Measurements from ENCODE around the gene FOXP1. TPM values are rescaled to one million over a fixed set of nuclear protein-coding genes. Genes with fewer than 3 reads are reported as not detected.

FOXP1 gene
- polyA plus RNA-seq, 1 donor from 2014 or later = 5.6 TPM

- no peaks in the 10 kb centered on the region for H3F3A ChIP-seq (ENCODE audit: insufficient read depth, low read length, poor library complexity, severe bottlenecking)
Observed at GRCh38 chr3:71521021-71521352, 62.5 kb downstream of the FOXP1 start.

GRCh38 chr3:71520161-71521020 is 63.1 kb downstream of the FOXP1 start:
- Histone ChIP-seq H3F3A (ENCODE audit: insufficient read depth, low read length, poor library complexity, severe bottlenecking) (no peaks in the 10 kb centered on the region), H3K36me3 (ENCODE audit: insufficient read depth, low read length) (no peaks in the 10 kb centered on the region), H3K27ac (ENCODE audit: low read length) (no peak overlapping the region), H4K20me1 (ENCODE audit: insufficient read depth) (no peaks in the 10 kb centered on the region), H3K9me2 (ENCODE audit: insufficient read depth, low read length) (no peaks in the 10 kb centered on the region), H3K4me2 (ENCODE audit: low read length) (no peak overlapping the region), H3K79me2 (replicated peaks; ENCODE audit: insufficient read depth, low read length) (no peaks in the 10 kb centered on the region), H3K9me3 (ENCODE audit: low read length) (no peaks in the 10 kb centered on the region), H3K4me3 (ENCODE audit: low read length) (no peak overlapping the region), H3K27me3 (ENCODE audit: insufficient read depth, low read depth, low read length) (no peaks in the 10 kb centered on the region), H3K9ac (ENCODE audit: low read length) (no peak overlapping the region), H2AFZ (ENCODE audit: low read depth, low read length) (no peak overlapping the region)
- TF ChIP-seq MXI1 (conservative IDR thresholded peaks at IDR 0.05; ENCODE audit: poor library complexity, severe bottlenecking) (no peak), SMC3 (conservative IDR thresholded peaks at IDR 0.05; ENCODE audit: poor library complexity) (no peak), RAD21 (conservative IDR thresholded peaks at IDR 0.05) (no peak), REST (IDR thresholded peaks at IDR 0.05; ENCODE audit: borderline replicate concordance) (no peak), TAF1 (IDR thresholded peaks at IDR 0.05; ENCODE audit: low read depth) (no peak), EP300 (conservative IDR thresholded peaks at IDR 0.05; ENCODE audit: poor library complexity, severe bottlenecking) (no peak), POLR2AphosphoS5 (IDR thresholded peaks at IDR 0.05) (no peak)

More at GRCh38 chr3:71521021-71521352, 62.5 kb downstream of the FOXP1 start:
- H3K4me3 ChIP-seq (ENCODE audit: low read length) = no peak overlapping the region
- H3K27ac ChIP-seq (ENCODE audit: low read length) = no peak overlapping the region
- H3K36me3 ChIP-seq (ENCODE audit: insufficient read depth, low read length) = no peaks in the 10 kb centered on the region
- no peaks in the 10 kb centered on the region for H3K79me2 ChIP-seq (replicated peaks; ENCODE audit: insufficient read depth, low read length)
- no peak overlapping the region for H3K4me2 ChIP-seq (ENCODE audit: low read length)
- no peak overlapping the region for H2AFZ ChIP-seq (ENCODE audit: low read depth, low read length)
- no peaks in the 10 kb centered on the region for H3K9me2 ChIP-seq (ENCODE audit: insufficient read depth, low read length)
- no peak overlapping the region for H3K9ac ChIP-seq (ENCODE audit: low read length)
- H3K27me3 ChIP-seq (ENCODE audit: insufficient read depth, low read depth, low read length) = no peaks in the 10 kb centered on the region
- no peaks in the 10 kb centered on the region for H3K9me3 ChIP-seq (ENCODE audit: low read length)
- no peak for TF ChIP-seq SMC3 (conservative IDR thresholded peaks at IDR 0.05; ENCODE audit: poor library complexity)
- no peak for TF ChIP-seq CTCF (IDR thresholded peaks at IDR 0.05; ENCODE audit: poor library complexity, severe bottlenecking)
- no peak for TF ChIP-seq TAF1 (IDR thresholded peaks at IDR 0.05; ENCODE audit: low read depth)
- no peak for TF ChIP-seq RAD21 (conservative IDR thresholded peaks at IDR 0.05)
- TF ChIP-seq EZH2 (IDR thresholded peaks at IDR 0.05; ENCODE audit: borderline replicate concordance, insufficient read depth, low read length, poor library complexity, severe bottlenecking) = no peak
- TF ChIP-seq REST (IDR thresholded peaks at IDR 0.05; ENCODE audit: borderline replicate concordance) = no peak
- TF ChIP-seq POLR2AphosphoS5 (IDR thresholded peaks at IDR 0.05) = no peak
- TF ChIP-seq EP300 (conservative IDR thresholded peaks at IDR 0.05; ENCODE audit: poor library complexity, severe bottlenecking) = no peak
- TF ChIP-seq MXI1 (conservative IDR thresholded peaks at IDR 0.05; ENCODE audit: poor library complexity, severe bottlenecking) = no peak
- H4K20me1 ChIP-seq (ENCODE audit: insufficient read depth) = no peaks in the 10 kb centered on the region
